ENCODE measurements around the gene MUC2.

MUC2 gene

DNA sequence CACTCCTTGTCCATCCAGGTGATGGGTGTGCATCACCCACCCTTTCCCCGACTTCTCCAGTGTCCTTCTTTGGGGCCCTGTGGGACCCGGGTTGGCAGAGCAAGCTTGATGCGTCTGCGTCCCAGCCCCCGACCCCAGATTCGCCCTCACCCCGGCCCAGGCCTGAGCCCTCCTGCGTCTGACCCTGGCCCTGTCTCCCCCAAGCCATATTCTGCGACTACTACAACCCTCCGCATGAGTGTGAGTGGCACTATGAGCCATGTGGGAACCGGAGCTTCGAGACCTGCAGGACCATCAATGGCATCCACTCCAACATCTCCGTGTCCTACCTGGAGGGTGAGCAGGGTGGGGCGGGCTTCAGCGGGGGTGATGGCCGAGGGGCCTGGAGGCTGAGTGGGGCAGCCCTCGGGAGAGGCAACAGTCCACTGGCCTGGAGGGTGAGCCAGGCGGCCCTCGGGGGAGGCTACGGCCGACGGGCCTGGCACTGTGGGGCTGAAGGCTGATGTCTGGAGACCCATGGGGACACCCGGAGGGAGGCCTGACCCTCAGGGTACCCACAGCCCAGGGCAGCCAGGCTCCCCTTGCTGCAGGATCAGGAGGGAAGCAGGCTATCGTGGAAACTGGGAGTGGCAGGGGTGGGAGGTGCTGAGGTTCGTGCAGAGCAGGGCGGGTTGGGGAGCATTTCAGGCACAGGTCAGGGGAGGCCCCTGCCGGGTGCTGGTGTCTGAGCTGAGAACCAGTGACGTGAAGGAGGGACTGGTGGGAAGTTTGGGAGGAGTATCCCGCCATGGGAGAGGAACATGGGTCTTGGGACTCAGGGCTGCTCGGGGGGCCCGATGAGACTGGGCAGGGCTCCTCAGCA lies 15.3 kb downstream of the MUC2 start:
- DNase-seq, result no peak

DNA sequence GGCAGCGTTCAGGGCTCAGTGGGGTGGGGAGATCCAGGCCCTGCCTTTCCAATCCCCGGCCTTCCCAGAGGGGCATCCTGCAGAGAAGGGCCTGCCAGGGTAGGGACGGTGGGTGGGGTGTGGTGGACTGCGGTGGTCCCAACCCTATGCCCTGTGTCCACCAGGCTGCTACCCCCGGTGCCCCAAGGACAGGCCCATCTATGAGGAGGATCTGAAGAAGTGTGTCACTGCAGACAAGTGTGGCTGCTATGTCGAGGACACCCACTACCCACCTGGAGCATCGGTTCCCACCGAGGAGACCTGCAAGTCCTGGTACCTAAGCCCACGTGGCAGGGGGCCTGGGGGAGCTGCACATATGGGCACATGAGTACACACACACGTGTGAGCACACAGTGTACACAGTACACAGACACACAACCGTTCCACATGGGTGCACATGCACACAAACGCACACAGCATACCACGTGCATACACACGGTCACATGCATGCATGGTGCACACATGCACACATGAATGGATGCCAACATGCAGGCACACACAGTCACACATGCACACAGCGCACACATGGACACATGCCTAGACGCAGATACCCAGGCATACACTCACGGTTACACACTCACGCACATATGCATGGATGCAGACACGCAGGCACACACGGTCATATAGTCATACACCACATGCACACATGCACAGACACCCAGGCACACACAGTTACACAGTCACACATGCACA lies 16.1 kb downstream of the MUC2 start:
- no peak for DNase-seq

DNA sequence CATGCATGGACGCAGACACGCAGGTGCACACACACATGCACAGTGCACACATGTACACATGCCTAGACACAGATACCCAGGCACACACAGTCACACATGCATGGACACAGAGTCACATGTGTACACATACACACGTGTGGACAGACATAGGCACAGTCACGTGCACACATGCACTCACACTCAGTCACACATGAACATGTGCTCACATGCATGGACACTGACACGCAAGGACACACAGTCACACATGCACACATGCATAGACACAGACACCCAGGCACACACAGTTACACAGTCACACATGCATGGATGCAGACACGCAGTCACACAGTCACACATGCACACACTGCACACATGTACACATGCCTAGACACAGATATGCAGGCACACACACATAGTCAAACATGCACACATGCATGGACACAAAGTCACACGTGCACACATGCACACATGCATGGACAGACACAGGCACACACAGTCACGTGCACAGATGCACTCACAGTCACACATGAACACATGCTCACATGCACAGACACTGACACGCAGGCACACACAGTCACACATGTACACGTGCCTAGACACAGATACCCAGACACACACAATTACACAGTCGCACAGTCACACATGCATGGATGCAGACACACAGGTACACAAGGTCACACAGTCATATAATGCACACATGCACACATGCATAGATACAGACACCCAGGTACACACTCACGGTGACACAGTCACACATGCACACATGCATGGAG lies 16.8 kb downstream of the MUC2 start:
- DNase-seq, result no peak

DNA sequence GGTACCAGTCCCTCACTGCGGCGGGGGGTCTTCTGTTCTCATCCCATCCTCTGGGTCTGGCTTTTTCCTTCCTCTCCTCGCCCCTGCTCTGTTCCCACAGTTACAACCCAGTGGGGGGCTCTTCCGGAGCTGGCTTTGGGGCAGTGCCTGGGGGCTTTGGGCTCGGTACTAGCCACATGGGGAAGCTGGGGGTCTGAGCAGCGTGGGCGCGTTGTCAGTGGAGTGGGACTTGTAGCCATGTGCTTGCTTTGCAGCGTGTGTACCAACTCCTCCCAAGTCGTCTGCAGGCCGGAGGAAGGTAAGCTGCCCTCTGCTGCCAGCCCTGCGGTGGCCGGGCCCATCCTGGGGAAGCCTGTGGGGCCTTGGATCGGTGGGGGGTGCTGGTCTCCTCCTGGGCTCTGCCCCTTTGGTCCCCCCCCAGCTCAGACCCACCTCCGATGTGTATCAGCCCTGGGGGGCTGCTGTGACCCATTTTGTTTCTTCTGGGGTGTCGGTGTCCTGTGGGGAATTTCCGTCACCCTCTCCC lies 17.5 kb downstream of the MUC2 start:
- DNase-seq, result no peak

DNA sequence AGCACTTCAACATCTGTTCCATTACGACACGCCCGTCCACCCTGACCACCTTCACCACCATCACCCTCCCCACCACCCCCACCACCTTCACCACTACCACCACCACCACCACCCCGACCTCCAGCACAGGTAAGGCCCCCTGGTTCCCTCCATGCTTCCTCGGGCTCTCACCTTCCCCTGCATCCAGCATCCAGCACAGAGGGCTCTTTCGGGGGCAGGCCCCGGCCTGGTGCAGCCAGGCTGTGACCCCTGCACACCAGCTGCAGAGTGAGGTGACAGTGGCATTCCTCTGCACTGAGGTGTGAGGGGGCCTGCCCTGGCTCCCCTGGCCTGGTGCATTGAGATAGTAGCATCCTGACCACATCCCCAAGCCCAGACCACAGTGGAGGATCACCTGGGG lies 18.2 kb downstream of the MUC2 start:
- no peak for DNase-seq

DNA sequence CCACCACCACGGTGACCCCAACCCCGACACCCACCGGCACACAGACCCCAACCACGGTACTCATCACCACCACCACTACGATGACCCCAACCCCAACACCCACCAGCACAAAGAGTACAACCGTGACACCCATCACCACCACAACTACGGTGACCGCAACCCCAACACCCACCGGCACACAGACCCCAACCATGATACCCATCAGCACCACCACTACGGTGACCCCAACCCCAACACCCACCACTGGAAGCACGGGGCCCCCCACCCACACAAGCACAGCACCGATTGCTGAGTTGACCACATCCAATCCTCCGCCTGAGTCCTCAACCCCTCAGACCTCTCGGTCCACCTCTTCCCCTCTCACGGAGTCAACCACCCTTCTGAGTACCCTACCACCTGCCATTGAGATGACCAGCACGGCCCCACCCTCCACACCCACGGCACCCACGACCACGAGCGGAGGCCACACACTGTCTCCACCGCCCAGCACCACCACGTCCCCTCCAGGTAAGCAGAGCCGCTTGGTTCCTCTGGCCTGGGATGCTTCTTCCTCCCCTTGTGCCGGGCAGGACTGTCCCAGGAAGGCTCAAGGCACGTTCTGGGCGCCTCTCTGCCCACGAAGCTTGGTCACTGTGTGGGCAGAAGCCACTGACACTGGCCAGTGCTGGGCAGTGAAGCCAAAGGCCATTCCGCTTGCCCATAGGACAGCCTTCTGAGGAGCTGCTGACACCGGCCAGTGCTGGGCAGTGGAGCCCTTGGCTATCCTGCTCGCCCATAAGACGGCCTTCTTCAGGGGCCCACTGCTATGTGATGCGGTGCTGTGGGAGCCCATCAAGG lies 25.1 kb downstream of the MUC2 start:
- DNase-seq, result no peak

DNA sequence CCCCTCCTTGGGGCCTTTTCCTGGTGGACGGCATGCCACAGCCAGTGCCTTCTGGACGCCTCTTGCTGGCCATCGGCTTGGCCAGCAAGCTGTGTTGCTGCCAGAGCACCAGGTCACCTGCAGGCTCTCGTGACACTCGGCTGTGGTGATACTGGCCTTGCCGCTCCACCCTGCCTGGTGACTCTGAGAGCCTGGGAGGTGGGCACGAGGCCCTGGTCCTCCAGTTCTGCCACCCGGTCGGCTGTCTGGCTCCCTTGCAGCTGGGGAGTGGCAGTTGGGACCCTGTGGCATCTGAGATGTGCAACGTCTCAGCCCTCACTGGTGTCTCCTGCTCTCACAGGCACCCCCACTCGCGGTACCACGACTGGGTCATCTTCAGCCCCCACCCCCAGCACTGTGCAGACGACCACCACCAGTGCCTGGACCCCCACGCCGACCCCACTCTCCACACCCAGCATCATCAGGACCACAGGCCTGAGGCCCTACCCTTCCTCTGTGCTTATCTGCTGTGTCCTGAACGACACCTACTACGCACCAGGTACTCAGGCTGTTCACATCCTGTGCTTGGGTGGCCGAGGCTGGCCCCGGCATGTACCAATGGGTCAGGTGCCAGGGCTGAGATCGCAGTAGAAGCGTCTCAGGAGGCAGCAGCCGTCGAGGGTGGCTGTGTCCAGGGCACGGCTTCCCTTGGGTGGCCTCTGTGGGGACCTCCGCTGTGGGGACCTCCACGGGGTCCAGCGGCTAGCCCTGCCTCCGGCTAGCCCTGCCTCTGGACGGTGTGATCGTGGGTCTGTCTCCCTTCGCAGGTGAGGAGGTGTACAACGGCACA lies 26.0 kb downstream of the MUC2 start:
- DNase-seq, result no peak

DNA sequence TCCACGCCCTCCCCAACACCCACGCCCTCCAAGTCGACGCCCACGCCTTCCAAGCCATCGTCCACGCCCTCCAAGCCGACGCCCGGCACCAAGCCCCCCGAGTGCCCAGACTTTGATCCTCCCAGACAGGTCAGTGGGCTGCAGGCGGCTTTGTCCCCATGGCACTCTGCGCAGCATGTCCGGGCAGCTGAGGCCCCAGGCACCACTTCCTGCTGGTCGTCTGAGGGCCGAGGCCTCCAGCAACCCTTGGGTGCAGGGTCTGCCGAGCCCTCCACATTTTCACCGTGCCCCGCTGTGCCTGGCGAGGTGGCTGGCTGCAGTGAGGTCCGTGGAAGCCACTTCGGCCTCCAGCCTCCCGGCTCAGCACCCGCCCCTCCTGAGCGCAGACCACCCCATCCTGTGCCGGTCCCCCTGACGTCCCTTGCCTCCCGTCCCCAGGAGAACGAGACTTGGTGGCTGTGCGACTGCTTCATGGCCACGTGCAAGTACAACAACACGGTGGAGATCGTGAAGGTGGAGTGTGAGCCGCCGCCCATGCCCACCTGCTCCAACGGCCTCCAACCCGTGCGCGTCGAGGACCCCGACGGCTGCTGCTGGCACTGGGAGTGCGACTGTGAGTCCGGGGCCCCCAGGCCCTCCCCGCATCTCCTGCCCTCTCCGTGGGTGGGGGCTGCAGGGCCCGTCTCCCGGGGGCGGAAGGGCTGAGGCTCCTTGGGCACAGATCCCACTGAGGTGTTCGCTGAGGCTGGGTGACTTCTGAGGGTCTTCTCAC lies 26.8 kb downstream of the MUC2 start:
- no peak for DNase-seq

DNA sequence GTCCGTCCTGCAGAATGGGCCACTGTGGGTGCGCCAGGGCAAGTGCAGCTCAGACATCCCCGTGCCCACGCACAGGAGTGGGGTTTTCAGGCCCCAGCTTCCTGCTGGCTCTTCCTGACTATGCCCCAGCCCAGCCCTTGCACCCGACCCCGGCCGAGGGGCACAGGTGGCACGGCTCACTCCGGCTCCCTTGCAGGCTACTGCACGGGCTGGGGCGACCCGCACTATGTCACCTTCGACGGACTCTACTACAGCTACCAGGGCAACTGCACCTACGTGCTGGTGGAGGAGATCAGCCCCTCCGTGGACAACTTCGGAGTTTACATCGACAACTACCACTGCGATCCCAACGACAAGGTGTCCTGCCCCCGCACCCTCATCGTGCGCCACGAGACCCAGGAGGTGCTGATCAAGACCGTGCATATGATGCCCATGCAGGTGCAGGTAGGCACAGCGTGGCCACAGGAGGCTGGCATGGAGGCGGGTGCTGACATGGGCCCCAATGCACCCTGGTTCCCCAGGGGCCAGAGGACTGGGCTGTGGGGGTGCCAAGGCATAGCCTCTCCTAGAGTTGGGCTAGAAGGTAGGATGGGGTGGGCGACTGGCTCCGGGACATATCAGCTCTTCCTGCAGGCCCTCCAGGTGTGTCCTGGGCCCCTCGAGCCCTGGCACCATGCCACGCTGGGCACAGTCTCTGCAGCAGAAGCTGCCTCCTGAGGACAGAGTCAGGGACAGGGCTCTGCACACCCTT lies 27.7 kb downstream of the MUC2 start:
- no peak for DNase-seq

DNA sequence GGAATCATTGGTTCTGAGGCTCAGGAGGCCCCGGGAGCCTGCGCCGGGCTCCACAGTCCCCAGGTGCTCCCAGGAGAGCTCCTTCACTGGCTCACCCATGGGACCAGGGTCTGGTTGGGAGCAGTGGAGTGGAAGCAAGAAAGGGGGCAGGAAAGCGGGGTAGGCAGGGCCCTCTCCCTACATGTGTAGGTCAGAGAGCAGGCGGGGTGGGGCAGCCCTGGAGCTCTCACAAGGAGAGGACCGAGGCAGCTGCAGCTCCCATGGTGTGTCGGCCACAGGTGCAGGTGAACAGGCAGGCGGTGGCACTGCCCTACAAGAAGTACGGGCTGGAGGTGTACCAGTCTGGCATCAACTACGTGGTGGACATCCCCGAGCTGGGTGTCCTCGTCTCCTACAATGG lies 28.3 kb downstream of the MUC2 start:
- no peak for DNase-seq

DNA sequence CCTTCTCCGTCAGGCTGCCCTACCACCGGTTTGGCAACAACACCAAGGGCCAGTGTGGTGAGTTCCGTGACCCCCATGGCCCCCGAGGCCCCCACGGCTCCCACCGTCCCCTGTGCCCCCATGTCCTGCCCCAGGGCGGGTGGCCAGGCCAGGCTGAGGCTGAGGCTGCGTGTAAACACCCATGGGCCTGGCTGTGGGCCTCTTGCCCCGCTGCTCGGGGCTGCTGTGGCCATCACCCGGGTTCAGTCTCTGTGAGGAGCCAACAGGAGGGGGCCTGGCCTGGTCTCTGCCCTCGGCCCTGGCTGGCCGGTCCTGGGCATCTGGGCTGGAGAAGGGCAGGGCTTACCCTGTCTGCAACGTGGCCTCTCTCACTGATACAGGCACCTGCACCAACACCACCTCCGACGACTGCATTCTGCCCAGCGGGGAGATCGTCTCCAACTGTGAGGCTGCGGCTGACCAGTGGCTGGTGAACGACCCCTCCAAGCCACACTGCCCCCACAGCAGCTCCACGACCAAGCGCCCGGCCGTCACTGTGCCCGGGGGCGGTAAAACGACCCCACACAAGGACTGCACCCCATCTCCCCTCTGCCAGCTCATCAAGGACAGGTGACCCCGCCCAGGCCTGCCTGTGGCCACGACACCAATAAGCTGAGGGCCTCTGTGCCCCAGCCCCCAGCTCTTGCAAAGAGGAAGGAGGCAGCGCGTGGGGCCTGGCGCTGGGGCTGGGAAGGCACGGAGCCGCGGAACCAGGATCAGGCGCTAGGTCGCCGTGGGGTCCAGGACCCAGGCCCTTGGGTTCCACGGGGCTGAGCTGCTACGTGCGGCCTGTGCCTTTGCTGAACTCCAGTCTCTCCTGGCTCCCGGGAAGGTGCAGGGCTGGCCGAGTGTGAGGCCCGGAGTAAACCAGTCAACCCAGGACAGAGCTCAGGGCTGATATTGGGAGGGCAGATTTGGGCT lies 29.0 kb downstream of the MUC2 start:
- DNase-seq, result no peak

DNA sequence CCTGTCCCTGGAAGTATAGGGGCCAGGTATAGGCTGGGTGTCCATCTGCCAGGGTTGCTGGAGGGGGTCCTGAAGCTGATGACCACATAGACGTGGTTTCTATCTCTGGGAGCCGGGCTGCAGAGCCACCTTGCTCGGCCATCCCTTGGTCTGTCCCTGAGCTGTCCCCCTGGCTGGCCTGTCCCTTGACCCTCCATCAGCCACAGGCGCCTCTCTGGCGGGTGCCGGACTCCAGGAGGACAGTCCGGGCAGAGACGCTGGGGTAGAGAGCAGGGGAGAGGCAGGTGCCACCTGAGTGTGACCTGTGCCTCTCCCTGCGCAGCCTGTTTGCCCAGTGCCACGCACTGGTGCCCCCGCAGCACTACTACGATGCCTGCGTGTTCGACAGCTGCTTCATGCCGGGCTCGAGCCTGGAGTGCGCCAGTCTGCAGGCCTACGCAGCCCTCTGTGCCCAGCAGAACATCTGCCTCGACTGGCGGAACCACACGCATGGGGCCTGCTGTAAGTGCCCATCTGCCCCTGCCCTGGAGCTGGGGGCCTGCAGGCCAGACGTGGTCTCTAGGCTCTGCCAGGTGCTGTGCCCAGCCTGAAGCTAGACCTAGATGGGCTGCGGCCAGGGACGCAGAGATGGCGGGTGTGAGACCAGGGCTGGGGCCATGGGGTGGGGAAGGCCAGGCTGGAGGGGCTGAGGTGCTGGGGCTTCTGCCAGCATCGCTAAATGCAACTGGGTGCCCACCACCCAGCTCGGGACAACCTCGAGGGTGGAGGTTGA lies 29.9 kb downstream of the MUC2 start:
- DNase-seq, result no peak

DNA sequence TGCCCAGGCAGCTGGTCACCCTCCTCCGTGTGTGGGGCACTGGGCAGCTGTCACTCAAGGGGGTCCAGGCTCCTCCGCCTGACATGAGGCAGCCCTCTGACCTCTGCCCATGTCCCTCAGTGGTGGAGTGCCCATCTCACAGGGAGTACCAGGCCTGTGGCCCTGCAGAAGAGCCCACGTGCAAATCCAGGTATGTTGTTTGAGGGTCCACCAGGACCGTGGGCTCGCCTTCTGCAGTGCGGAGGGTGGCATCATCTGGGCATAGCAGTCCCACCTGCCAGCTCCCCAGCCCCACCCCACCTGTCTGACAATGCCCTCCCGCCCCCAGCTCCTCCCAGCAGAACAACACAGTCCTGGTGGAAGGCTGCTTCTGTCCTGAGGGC lies 30.5 kb downstream of the MUC2 start:
- DNase-seq, result no peak

DNA sequence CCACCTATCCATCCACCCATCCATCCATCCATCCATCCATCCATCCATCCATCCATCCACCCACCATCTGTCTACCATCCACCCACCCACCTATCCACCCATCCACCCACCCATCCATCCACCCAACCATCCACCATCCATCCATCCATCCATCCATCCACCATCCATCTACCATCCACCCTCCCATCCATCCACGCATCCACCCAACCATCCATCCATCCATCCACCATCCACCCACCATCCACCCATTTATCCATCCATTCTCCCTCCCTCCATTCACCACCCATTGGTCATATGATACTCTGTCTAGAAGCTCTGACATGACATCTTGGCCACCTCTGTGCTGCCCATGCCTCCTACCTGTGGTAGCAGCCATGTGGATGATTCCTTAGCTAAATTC lies 31.7 kb downstream of the MUC2 start:
- no peak for DNase-seq

DNA sequence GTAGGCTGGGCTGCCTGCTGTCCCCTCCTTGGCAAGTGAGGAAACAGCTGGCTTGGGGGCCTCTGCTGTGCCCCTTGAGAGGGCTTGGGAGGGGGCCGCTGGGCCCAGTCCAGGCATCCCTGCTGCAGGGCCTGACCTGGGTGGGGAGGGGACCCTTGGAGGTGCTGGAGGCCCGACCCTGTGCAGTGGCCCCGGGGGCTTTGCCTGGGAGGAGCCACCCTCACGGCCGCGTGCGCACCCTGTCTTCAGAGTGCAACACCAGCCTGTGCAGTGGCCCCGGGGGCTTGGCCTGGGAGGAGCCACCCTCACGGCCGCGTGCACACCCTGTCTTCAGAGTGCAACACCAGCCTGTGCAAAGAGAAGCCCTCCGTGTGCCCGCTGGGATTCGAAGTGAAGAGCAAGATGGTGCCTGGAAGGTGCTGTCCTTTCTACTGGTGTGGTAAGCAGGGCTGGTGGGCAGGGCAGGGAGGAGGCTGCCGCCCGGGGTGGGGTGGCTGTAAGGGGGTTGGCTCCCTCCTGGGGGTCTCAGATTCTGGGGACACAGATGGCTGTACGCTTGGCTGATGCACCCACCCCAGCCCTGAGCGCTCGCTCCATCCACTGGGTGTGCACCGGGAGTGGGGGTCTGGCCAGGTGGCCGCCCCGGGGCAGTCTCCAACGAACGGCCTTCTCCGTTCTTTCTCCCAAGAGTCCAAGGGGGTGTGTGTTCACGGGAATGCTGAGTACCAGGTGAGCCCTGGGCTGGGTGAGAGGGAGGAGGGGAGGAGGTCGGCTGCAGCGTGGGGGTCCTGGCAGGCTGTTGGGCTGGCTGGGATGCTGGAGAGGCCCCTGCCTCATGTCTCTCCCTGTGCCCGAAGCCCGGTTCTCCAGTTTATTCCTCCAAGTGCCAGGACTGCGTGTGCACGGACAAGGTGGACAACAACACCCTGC lies 32.9 kb downstream of the MUC2 start:
- DNase-seq, result no peak

DNA sequence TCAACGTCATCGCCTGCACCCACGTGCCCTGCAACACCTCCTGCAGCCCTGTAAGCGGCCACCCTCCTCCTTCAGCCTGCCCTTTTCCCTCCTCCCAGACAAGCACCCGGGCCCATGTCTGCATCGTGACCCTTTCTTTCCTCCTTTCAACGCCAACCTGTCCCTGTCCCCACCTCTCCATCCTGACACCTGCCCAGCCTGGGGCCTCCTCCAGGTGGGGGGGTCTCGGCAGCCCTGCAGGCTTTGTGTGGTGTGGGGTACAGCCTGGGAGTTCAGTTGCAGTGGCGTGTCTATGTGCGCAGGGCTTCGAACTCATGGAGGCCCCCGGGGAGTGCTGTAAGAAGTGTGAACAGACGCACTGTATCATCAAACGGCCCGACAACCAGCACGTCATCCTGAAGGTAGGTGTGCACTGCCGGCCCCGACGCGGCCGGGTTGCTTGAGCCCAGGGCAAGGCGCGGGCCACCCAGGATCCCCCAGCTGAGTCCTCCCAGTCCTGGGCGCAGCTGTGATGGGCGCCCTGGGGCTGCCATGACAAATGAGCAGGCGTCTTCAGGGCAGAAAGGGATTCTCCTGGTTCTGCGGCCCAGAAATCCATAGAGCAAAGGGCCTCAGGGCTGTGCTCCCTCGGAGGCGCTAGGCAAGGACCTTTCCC lies 33.7 kb downstream of the MUC2 start:
- no peak for DNase-seq

Data from retina (tissue), 1 donor.